GM21717 (cell line): ENCODE measurements around the gene TFAP2D.

Experiments
- ATAC-seq: cut with Tn5 transposase; IDR thresholded peaks from one replicate; pipeline ENCODE4 v1.9.1; 2021; ENCODE audit warnings: mild to moderate bottlenecking, moderate library complexity; ENCODE audit not compliant: unreplicated experiment

TFAP2D gene

GRCh38 chr6:50713226-50713625 lies at the start of gene TFAP2D:
TSS of gene TFAP2D (plus strand) at chr6:50713526. CDS start at chr6:50714056, 530 bp downstream.
- no peak for ATAC-seq

GRCh38 chr6:50663806-50664205 lies 49.5 kb upstream of the TFAP2D start:
- ATAC-seq = no peak

GRCh38 chr6:50666089-50666488 lies 47.2 kb upstream of the TFAP2D start:
- ATAC-seq = no peak

- ATAC-seq = no peak
Measured at GRCh38 chr6:50681213-50681824, 32.0 kb upstream of the TFAP2D start.

- ATAC-seq = no peak
Measured at GRCh38 chr6:50689210-50689609, 24.1 kb upstream of the TFAP2D start.

GRCh38 chr6:50691814-50692495 lies 21.4 kb upstream of the TFAP2D start:
- ATAC-seq = no peak

- ATAC-seq = no peak
Measured at GRCh38 chr6:50698546-50698945, 14.8 kb upstream of the TFAP2D start.

- no peak for ATAC-seq
Measured at GRCh38 chr6:50699051-50699775, 14.1 kb upstream of the TFAP2D start.

GRCh38 chr6:50706575-50706974 lies 6.8 kb upstream of the TFAP2D start:
- ATAC-seq = no peak

- no peak for ATAC-seq
Measured at GRCh38 chr6:50707191-50707590, 6.1 kb upstream of the TFAP2D start.

GRCh38 chr6:50707652-50708300 lies 5.5 kb upstream of the TFAP2D start:
- no peak for ATAC-seq

- no peak for ATAC-seq
Measured at GRCh38 chr6:50708664-50709365, 4.5 kb upstream of the TFAP2D start.

GRCh38 chr6:50709366-50709734 lies 4.0 kb upstream of the TFAP2D start:
- ATAC-seq = no peak

GRCh38 chr6:50711686-50712085 lies 1.6 kb upstream of the TFAP2D start:
- ATAC-seq = no peak

- no peak for ATAC-seq
Measured at GRCh38 chr6:50712291-50712690, 1.0 kb upstream of the TFAP2D start.

GRCh38 chr6:50713977-50714486 lies 706 bp downstream of the TFAP2D start:
- ATAC-seq = no peak

- no peak for ATAC-seq
Measured at GRCh38 chr6:50714487-50715379, 1.4 kb downstream of the TFAP2D start.

GRCh38 chr6:50716899-50717509 lies 3.7 kb downstream of the TFAP2D start:
- ATAC-seq = no peak

- no peak for ATAC-seq
Measured at GRCh38 chr6:50717734-50718457, 4.6 kb downstream of the TFAP2D start.
